IMR-90 (cell line): ENCODE data around the gene EFHD2. TPM values are rescaled to one million over a fixed set of nuclear protein-coding genes. Genes with fewer than 3 reads are reported as not detected.

Source experiments
- ATAC-seq: fragments of 200-7000 bp; cut with Tn5 transposase; 2 replicates; pipeline ENCODE4 v1.9.1; 2020; ENCODE audit warnings: low read depth, mild to moderate bottlenecking, moderate library complexity
- BruUV-seq: library from RNA; stranded (reverse); fragments of 400-500 nt; replicated peaks from 2 replicates; lab custom pipeline; 2021; lab: Mats Ljungman, UMichigan
- CTCF ChIA-PET: fragments of 300-600 bp; formaldehyde crosslinking; extraction: SDS; loops from one replicate; lab custom pipeline; 2021; ENCODE audit warnings: antibody characterized with exemption; lab: Yijun Ruan, JAX
- POLR2A ChIA-PET: fragments of 300-600 bp; sonication (Branson Sonifier 250); formaldehyde crosslinking; loops from one replicate; lab custom pipeline; 2022; ENCODE audit warnings: antibody characterized with exemption; ENCODE audit not compliant: unreplicated experiment; lab: Charles Lee
- DNase-seq: peaks from one replicate; pipeline ENCODE4 v3.0.0; 2013
- H2AFZ ChIP-seq: replicated peaks from 2 replicates; pipeline ENCODE3; 2013; ENCODE audit warnings: low read length, mild to moderate bottlenecking; ENCODE audit not compliant: poor library complexity
- H2AK5ac ChIP-seq: 2 replicates; pipeline ENCODE4 v1.6.1; 2013; ENCODE audit warnings: low read depth, low read length, inconsistent platforms
- H2AK9ac ChIP-seq: replicated peaks from 2 replicates; pipeline ENCODE3; 2013; ENCODE audit warnings: mild to moderate bottlenecking, low read depth, low read length, moderate library complexity; ENCODE audit not compliant: poor library complexity
- H2BK120ac ChIP-seq: 2 replicates; pipeline ENCODE4 v1.6.1; 2013; ENCODE audit warnings: low read depth, low read length, inconsistent platforms
- H2BK15ac ChIP-seq: 3 replicates; pipeline ENCODE4 v1.6.1; 2013; ENCODE audit warnings: low read depth, low read length, inconsistent platforms
- H2BK20ac ChIP-seq: 2 replicates; pipeline ENCODE4 v1.6.1; 2013; ENCODE audit warnings: low read depth, mild to moderate bottlenecking, inconsistent platforms, low read length, moderate library complexity
- H2BK5ac ChIP-seq: 2 replicates; pipeline ENCODE4 v1.6.1; 2013; ENCODE audit warnings: mild to moderate bottlenecking, low read depth, low read length, inconsistent platforms; ENCODE audit not compliant: poor library complexity, severe bottlenecking
- H3K14ac ChIP-seq: replicated peaks from 2 replicates; pipeline ENCODE4 v1.6.1; 2013; ENCODE audit warnings: low read depth, low read length, inconsistent platforms
- H3K18ac ChIP-seq: 2 replicates; pipeline ENCODE4 v1.6.1; 2013; ENCODE audit warnings: low read depth, low read length, control low read depth
- H3K23ac ChIP-seq: 2 replicates; pipeline ENCODE4 v1.6.1; 2013; ENCODE audit warnings: low read depth, low read length, inconsistent platforms
- H3K27ac ChIP-seq: 2 replicates; pipeline ENCODE4 v1.5.1; 2013; ENCODE audit warnings: mild to moderate bottlenecking, control low read depth, low read length; ENCODE audit not compliant: insufficient read depth
- H3K27me3 ChIP-seq: 2 replicates; pipeline ENCODE4 v1.6.1; 2013; ENCODE audit warnings: low read length; ENCODE audit not compliant: control insufficient read depth, insufficient read depth
- H3K36me3 ChIP-seq: 2 replicates; pipeline ENCODE4 v1.6.1; 2013; ENCODE audit warnings: low read length, mixed read lengths; ENCODE audit not compliant: control insufficient read depth, insufficient read depth
- H3K4ac ChIP-seq: 2 replicates; pipeline ENCODE4 v1.6.1; 2013; ENCODE audit warnings: low read depth, low read length, inconsistent platforms
- H3K4me1 ChIP-seq: 2 replicates; pipeline ENCODE4 v1.6.1; 2013; ENCODE audit warnings: low read length, mixed read lengths; ENCODE audit not compliant: control insufficient read depth, insufficient read depth
- H3K4me2 ChIP-seq: 2 replicates; pipeline ENCODE4 v1.6.1; 2013; ENCODE audit warnings: low read depth, mild to moderate bottlenecking, control low read depth, low read length, moderate library complexity
- H3K4me3 ChIP-seq: 2 replicates; pipeline ENCODE4 v1.5.1; 2013; ENCODE audit warnings: low read depth, mild to moderate bottlenecking, control low read depth, low read length, moderate library complexity; ENCODE audit not compliant: insufficient read depth
- H3K56ac ChIP-seq: 2 replicates; pipeline ENCODE4 v1.6.1; 2013; ENCODE audit warnings: low read length, inconsistent platforms; ENCODE audit not compliant: insufficient read depth; ENCODE audit errors: extremely low read depth
- H3K79me1 ChIP-seq, 2 experiments: 2 replicates each; pipeline ENCODE4 v1.6.1; 2013; ENCODE audit warnings: low read length in 2 of 2, inconsistent platforms in 1 of 2, low read depth in 1 of 2
- H3K9ac ChIP-seq: 2 replicates; pipeline ENCODE4 v1.6.1; 2013; ENCODE audit warnings: low read depth, low read length, control low read depth
- H3K9me1 ChIP-seq: 2 replicates; pipeline ENCODE4 v1.6.1; 2013; ENCODE audit warnings: low read length, inconsistent platforms; ENCODE audit not compliant: insufficient read depth
- H3K9me3 ChIP-seq: 2 replicates; pipeline ENCODE4 v1.6.1; 2013; ENCODE audit warnings: low read length; ENCODE audit not compliant: control insufficient read depth, insufficient read depth
- H4K20me1 ChIP-seq: 2 replicates; pipeline ENCODE4 v1.6.1; 2013; ENCODE audit warnings: low read length, inconsistent platforms; ENCODE audit not compliant: insufficient read depth
- H4K5ac ChIP-seq: 2 replicates; pipeline ENCODE4 v1.6.1; 2013; ENCODE audit warnings: mild to moderate bottlenecking, low read depth, low read length, control low read depth
- H4K8ac ChIP-seq, 2 experiments: 2 replicates each; pipeline ENCODE4 v1.6.1; 2013; ENCODE audit warnings: low read depth in 2 of 2, low read length in 2 of 2, control low read depth in 1 of 2, inconsistent platforms in 1 of 2
- H4K91ac ChIP-seq: 2 replicates; pipeline ENCODE4 v1.6.1; 2013; ENCODE audit warnings: low read depth, low read length, inconsistent platforms; ENCODE audit not compliant: insufficient read depth
- CEBPB ChIP-seq: IDR thresholded peaks from 2 replicates; pipeline ENCODE4 v1.6.1; 2012; ENCODE audit warnings: low read depth, low read length, improper control_type of control experiment
- CHD1 ChIP-seq: IDR thresholded peaks from 2 replicates; pipeline ENCODE4 v1.6.1; 2012; ENCODE audit warnings: low read depth, low read length, improper control_type of control experiment
- FOS ChIP-seq: fragments of 150-350 bp; IDR thresholded peaks from 2 replicates; pipeline ENCODE4 v1.6.1; 2016; ENCODE audit warnings: low read depth, low read length
- MAZ ChIP-seq: IDR thresholded peaks from 2 replicates; pipeline ENCODE4 v1.6.1; 2012; ENCODE audit warnings: low read depth, mild to moderate bottlenecking, low read length, improper control_type of control experiment, moderate library complexity, borderline replicate concordance
- NFE2L2 ChIP-seq: fragments of 150-350 bp; IDR thresholded peaks from 2 replicates; pipeline ENCODE4 v1.6.1; 2016; ENCODE audit warnings: low read depth, mild to moderate bottlenecking, low read length
- POLR2A ChIP-seq: IDR thresholded peaks from 2 replicates; pipeline ENCODE4 v1.6.1; 2012; ENCODE audit warnings: mild to moderate bottlenecking, low read depth, low read length
- RAD21 ChIP-seq: IDR thresholded peaks from 2 replicates; pipeline ENCODE4 v1.6.1; 2012; ENCODE audit warnings: low read length, improper control_type of control experiment
- RCOR1 ChIP-seq: IDR thresholded peaks from 2 replicates; pipeline ENCODE4 v1.6.1; 2012; ENCODE audit warnings: mild to moderate bottlenecking, low read length, improper control_type of control experiment; ENCODE audit not compliant: insufficient replicate concordance
- RFX5 ChIP-seq: IDR thresholded peaks from 2 replicates; pipeline ENCODE4 v1.8.0; 2012; ENCODE audit warnings: low read depth, mild to moderate bottlenecking, low read length, moderate library complexity
- USF2 ChIP-seq: fragments of 150-350 bp; IDR thresholded peaks from 2 replicates; pipeline ENCODE4 v1.6.1; 2017; ENCODE audit warnings: mild to moderate bottlenecking, antibody characterized with exemption, low read length, low read depth
- WGBS, 2 experiments: methylation state at CpG; one replicate each; pipeline versions ENCODE4 v1.1.5 to v1.1.7; 2013; ENCODE audit warnings: missing lambda C conversion rate in 2 of 2; ENCODE audit not compliant: insufficient read length in 1 of 2; ENCODE audit errors: extremely low coverage in 2 of 2; 5-methylcytosine and 5-hydroxymethylcytosine counted together
- dilution Hi-C: fragments of 300-500 bp; cut with HindIII; formaldehyde crosslinking; loops from one replicate; pipeline ENCODE4 v1.14.3; 2018; ENCODE audit warnings: low sequenced_read_pairs; ENCODE audit not compliant: unreplicated experiment
- in situ Hi-C: fragments of 300-500 bp; cut with MboI; formaldehyde crosslinking; loops from 3 replicates; pipeline ENCODE4 v1.14.3; 2019; ENCODE audit warnings: low sequenced_read_pairs, inconsistent platforms, mixed read lengths
- intact Hi-C: fragments of 100-400 bp; cut with micrococcal nuclease; formaldehyde crosslinking; loops from 2 replicates; pipeline ENCODE4 v1.10.0; 2022
- polyA plus RNA-seq, 3 experiments: library from polyadenylated mRNA; depleted of rRNA; stranded (reverse); fragments of >200 nt; gene quantifications; 2 replicates each; pipeline ENCODE4 v1.2.3, GENCODE V29; 2012; ENCODE audit warnings: low replicate concordance in 1 of 3
- total RNA-seq: library from RNA; depleted of rRNA; stranded (reverse); fragments of >200 nt; gene quantifications from 2 replicates; pipeline ENCODE4 v1.2.3, GENCODE V29; 2012
- TF ChIP-seq, protein P1 (sequence below): conservative IDR thresholded peaks from 2 replicates; pipeline ENCODE4 v1.5.1; 2012; ENCODE audit warnings: mild to moderate bottlenecking, low read depth, low read length, improper control_type of control experiment
- TF ChIP-seq, protein P2 (sequence below): fragments of 150-350 bp; IDR thresholded peaks from 2 replicates; pipeline ENCODE4 v1.6.1; 2016; ENCODE audit warnings: low read depth, mild to moderate bottlenecking, low read length, moderate library complexity, borderline replicate concordance

EFHD2 gene
- total and polyA plus RNA-seq, 2 of the 4 experiments (the other 2 are of a cell fraction), result 22.6 to 58.9 TPM

- in situ Hi-C loops, result no loop called here
- Histone ChIP-seq H3K56ac (no peak overlapping the region), H4K8ac (no peak overlapping the region), H3K27me3 (no peaks in the 10 kb centered on the region; the same call in 1 of the 2 replicates), H3K36me3 (no peaks in the 10 kb centered on the region), H3K4me3 (no peak overlapping the region), H4K91ac (no peak overlapping the region), H2BK15ac (no peak overlapping the region), H3K4ac (no peak overlapping the region), H2AK5ac (no peak overlapping the region), H2BK20ac (no peak overlapping the region), H2AFZ (no peak overlapping the region), H3K9ac (no peak overlapping the region), H3K27ac (no peak overlapping the region), H3K9me1 (peaks cover 9% of the 10 kb centered on the region), H3K79me1 (no peaks in the 10 kb centered on the region), H4K5ac (no peak overlapping the region), H3K4me1 (peaks cover 13% of the 10 kb centered on the region), H4K20me1 (no peaks in the 10 kb centered on the region), H3K14ac (no peak overlapping the region), H3K18ac (no peak overlapping the region), H2AK9ac (no peak overlapping the region), H2BK120ac (no peak overlapping the region), H3K4me2 (no peak overlapping the region), H2BK5ac (no peak overlapping the region), H3K23ac (no peak overlapping the region), H3K9me3 (no peaks in the 10 kb centered on the region)
- dilution Hi-C loops, result no loop called here
- DNase-seq (no peak), ATAC-seq (no peak)
- BruUV-seq, result no TSS peak
- ChIA-PET CTCF (no interaction called here), POLR2A (no interaction called here)
- intact Hi-C loops, result no loop called here
- 84% methylated on average over 5 of the region's 6 CpGs; no CpG with 5 or more reads in 1 of the 2 experiments for WGBS, 2 experiments
- no peak for TF ChIP-seq POLR2A
- TF ChIP-seq MAZ, result no peak
- no peak for TF ChIP-seq CHD1
- TF ChIP-seq, protein P1, sequence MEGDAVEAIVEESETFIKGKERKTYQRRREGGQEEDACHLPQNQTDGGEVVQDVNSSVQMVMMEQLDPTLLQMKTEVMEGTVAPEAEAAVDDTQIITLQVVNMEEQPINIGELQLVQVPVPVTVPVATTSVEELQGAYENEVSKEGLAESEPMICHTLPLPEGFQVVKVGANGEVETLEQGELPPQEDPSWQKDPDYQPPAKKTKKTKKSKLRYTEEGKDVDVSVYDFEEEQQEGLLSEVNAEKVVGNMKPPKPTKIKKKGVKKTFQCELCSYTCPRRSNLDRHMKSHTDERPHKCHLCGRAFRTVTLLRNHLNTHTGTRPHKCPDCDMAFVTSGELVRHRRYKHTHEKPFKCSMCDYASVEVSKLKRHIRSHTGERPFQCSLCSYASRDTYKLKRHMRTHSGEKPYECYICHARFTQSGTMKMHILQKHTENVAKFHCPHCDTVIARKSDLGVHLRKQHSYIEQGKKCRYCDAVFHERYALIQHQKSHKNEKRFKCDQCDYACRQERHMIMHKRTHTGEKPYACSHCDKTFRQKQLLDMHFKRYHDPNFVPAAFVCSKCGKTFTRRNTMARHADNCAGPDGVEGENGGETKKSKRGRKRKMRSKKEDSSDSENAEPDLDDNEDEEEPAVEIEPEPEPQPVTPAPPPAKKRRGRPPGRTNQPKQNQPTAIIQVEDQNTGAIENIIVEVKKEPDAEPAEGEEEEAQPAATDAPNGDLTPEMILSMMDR, result no peak
- TF ChIP-seq NFE2L2, result no peak
- no peak for TF ChIP-seq USF2
- TF ChIP-seq RFX5, result no peak
- no peak for TF ChIP-seq RAD21
- TF ChIP-seq, protein P2, sequence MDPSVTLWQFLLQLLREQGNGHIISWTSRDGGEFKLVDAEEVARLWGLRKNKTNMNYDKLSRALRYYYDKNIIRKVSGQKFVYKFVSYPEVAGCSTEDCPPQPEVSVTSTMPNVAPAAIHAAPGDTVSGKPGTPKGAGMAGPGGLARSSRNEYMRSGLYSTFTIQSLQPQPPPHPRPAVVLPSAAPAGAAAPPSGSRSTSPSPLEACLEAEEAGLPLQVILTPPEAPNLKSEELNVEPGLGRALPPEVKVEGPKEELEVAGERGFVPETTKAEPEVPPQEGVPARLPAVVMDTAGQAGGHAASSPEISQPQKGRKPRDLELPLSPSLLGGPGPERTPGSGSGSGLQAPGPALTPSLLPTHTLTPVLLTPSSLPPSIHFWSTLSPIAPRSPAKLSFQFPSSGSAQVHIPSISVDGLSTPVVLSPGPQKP, result no peak
- TF ChIP-seq FOS, result no peak
- no peak for TF ChIP-seq CEBPB
- no peak for TF ChIP-seq RCOR1
These were observed 27.3 kb downstream of the EFHD2 start for GRCh38 chr1:15436881-15437442.
